ENCODE measurements around the gene ELOVL7. TPM values are rescaled to one million over a fixed set of nuclear protein-coding genes. Genes with fewer than 3 reads are reported as not detected.

ELOVL7 gene
- total RNA-seq, 6 experiments from 2014 or later, result 0.19 to 1.2 (median 0.63) TPM

DNA sequence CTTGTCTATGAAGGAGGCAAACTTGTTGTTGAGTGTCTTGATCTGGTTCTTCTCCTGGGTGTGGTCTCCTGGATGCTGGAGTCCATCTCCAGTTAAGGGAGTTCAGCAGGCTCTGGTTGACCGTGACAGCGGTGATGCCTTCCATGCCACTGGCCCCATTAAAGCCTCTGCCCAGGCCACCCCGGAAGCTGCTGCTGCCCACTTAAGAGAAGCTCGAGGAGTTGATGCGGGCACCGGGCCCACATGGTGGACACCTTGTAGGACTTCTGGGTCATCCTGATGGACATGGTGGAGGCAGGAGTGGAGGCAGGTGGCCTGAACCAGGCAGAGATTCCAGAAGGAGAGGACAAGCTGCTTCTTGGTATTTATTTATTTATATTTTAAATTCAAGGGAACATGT, 99.4 kb downstream of the ELOVL7 start:
- 87% methylated on average over 3 of the region's 6 CpGs for WGBS (ENCODE audit: insufficient coverage, low coverage, low lambda C conversion rate, missing lambda C conversion rate)

DNA sequence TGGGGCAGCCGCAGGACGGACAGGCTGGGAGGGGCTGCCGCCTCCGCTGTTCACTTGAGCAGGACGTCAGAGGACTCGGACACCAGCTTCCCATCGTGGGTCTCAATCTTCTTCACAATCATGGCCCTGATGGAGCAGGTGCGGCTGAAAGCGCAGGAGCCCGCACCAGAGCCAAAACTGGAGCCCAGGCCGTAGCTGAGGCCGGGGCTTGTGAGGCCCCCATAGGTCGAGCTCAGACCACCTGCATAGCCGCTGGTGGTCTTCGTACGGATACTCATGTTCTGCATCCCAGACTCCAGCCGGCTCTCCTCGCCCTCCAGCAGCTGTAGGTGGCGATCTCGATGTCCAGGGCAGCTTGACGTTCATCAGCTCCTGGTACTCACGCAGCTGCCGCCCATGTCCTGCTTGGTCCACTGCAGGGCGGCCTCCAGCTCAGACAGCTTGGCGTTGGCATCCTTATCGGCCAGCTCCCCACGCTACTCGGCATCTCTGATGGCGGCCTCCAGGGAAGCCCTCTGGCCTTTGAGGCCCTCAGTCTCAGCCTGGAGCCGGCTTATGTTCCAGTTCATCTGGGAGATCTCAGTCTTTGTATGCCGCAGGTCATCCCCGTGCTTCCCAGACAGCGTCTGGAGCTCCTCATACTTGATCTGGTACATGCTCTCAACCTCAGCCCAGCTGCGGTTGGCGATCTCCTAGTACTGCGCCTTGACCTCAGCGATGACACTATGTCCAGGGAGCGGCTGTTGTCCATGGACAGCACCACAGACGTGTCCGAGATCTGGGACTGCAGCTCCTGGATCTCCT, 100.4 kb downstream of the ELOVL7 start:
- Histone ChIP-seq H3K4me1 (no peaks in the 10 kb centered on the region), H3K27me3 (no peaks in the 10 kb centered on the region), H3K27ac (no peak overlapping the region), H3K4me3 (no peak overlapping the region), H3K9me3 (no peaks in the 10 kb centered on the region), H3K36me3 (no peaks in the 10 kb centered on the region)
- DNase-seq, result no peak
- WGBS (ENCODE audit: insufficient coverage, low coverage, low lambda C conversion rate, missing lambda C conversion rate), result 78% methylated on average over 9 of the region's 40 CpGs
- no peak for ATAC-seq
- intact Hi-C loops (cut with DNase I), result no loop called here
- TF ChIP-seq POLR2A (IDR thresholded peaks at IDR 0.05), result no peak
- TF ChIP-seq, protein P1, sequence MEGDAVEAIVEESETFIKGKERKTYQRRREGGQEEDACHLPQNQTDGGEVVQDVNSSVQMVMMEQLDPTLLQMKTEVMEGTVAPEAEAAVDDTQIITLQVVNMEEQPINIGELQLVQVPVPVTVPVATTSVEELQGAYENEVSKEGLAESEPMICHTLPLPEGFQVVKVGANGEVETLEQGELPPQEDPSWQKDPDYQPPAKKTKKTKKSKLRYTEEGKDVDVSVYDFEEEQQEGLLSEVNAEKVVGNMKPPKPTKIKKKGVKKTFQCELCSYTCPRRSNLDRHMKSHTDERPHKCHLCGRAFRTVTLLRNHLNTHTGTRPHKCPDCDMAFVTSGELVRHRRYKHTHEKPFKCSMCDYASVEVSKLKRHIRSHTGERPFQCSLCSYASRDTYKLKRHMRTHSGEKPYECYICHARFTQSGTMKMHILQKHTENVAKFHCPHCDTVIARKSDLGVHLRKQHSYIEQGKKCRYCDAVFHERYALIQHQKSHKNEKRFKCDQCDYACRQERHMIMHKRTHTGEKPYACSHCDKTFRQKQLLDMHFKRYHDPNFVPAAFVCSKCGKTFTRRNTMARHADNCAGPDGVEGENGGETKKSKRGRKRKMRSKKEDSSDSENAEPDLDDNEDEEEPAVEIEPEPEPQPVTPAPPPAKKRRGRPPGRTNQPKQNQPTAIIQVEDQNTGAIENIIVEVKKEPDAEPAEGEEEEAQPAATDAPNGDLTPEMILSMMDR (IDR thresholded peaks at IDR 0.05), result no peak

More for the DNA sequence above, 99.4 kb downstream of the ELOVL7 start:
- DNase-seq, result no peak
- no peak overlapping the region for H3K4me3 ChIP-seq
- H3K27ac ChIP-seq, result no peak overlapping the region
- no peaks in the 10 kb centered on the region for H3K9me3 ChIP-seq
- intact Hi-C loops (cut with DNase I), result no loop called here
- ATAC-seq, result no peak
- no peaks in the 10 kb centered on the region for H3K36me3 ChIP-seq
- H3K27me3 ChIP-seq, result no peaks in the 10 kb centered on the region
- no peak for TF ChIP-seq POLR2A (IDR thresholded peaks at IDR 0.05)
- TF ChIP-seq, protein P1 (IDR thresholded peaks at IDR 0.05), result no peak
- H3K4me1 ChIP-seq, result no peaks in the 10 kb centered on the region

DNA sequence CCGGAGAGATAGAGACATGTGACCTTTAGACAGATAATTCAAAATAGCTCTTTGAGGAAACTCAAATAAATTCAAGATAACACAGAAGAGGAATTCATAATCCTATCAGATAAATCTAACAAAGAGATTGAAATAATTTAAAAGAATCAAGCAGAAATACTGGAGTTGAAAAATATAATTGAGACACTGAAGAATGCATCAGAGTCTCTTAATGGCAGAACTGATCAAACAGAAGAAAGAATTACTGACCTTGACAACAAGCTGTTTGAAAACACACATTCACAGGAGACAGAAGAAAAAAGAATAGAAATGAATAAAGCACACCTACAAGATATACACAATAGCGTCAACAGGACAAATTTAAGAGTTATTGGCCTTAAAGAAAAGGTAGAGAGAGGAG, 103.7 kb downstream of the ELOVL7 start:
- DNase-seq (no peak), ATAC-seq (no peak)
- Histone ChIP-seq H3K27ac (no peak overlapping the region), H3K27me3 (no peaks in the 10 kb centered on the region), H3K9me3 (no peaks in the 10 kb centered on the region), H3K4me1 (no peaks in the 10 kb centered on the region), H3K4me3 (no peak overlapping the region), H3K36me3 (no peaks in the 10 kb centered on the region)
- intact Hi-C loops (cut with DNase I), result no loop called here
- TF ChIP-seq POLR2A (IDR thresholded peaks at IDR 0.05), result no peak
- TF ChIP-seq, protein P1 (IDR thresholded peaks at IDR 0.05), result no peak
- WGBS (ENCODE audit: insufficient coverage, low coverage, low lambda C conversion rate, missing lambda C conversion rate), result 63% methylated on average over 2 of the region's 2 CpGs

DNA sequence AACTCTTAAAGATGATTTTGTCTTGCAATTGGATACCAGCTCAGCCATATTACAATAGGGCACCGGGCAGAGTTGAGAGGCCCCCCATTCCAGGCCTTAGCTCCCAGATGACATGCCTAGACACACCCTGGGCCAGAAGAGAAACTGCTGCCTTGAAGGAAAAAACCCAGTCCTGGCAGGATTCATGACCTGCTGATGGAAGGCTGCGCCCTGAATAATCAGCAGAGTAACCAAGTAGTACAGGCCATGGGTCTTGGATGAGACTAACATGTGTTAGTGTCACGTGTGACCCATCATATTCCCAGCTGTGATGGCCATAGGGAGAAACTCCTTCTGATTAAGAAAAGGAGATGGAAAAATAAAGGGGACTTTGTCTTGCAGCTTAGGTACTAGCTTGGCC, 105.1 kb downstream of the ELOVL7 start:
- H3K4me3 ChIP-seq, result no peak overlapping the region
- intact Hi-C loops (cut with DNase I), result no loop called here
- no peaks in the 10 kb centered on the region for H3K36me3 ChIP-seq
- ATAC-seq (no peak), DNase-seq (no peak)
- WGBS (ENCODE audit: insufficient coverage, low coverage, low lambda C conversion rate, missing lambda C conversion rate), result 44% methylated on average over 3 of the region's 3 CpGs
- H3K27me3 ChIP-seq, result no peaks in the 10 kb centered on the region
- no peaks in the 10 kb centered on the region for H3K9me3 ChIP-seq
- no peaks in the 10 kb centered on the region for H3K4me1 ChIP-seq
- no peak overlapping the region for H3K27ac ChIP-seq
- TF ChIP-seq POLR2A (IDR thresholded peaks at IDR 0.05), result no peak
- TF ChIP-seq, protein P1 (IDR thresholded peaks at IDR 0.05), result no peak

Data from right lobe of liver (tissue), 6 donors.